K562 (cell line): Measurements from ENCODE around the gene CACNG7. TPM values are rescaled to one million over a fixed set of nuclear protein-coding genes. Genes with fewer than 3 reads are reported as not detected.

Experiments used
- CSDE1 ChIP-seq, 2 experiments: fragments of 450-650 bp; IDR thresholded peaks; 2 replicates each; pipeline ENCODE4 v1.6.1; 2016; ENCODE audit warnings: mild to moderate bottlenecking in 1 of 2
- HNRNPL ChIP-seq: fragments of 200-400 bp; formaldehyde crosslinking; IDR thresholded peaks from 2 replicates; pipeline ENCODE4 v1.6.1; 2017; ENCODE audit warnings: low read depth, mild to moderate bottlenecking, low read length
- ZNF512 ChIP-seq: IDR thresholded peaks from 2 replicates; pipeline ENCODE4 v1.6.1; 2016; ENCODE audit warnings: missing genetic modification characterization, missing compliant biosample characterization
- polyA plus RNA-seq, 8 experiments: library from polyadenylated mRNA; depleted of rRNA in 4 of 8; stranded (reverse) in 5 of 8; unstranded in 3 of 8; fragments of >200 nt; fragmentation: Nextera tagmentation in 2 of 8; fragmentation: Illumina TruSeq in 1 of 8; extraction: Ambion mirVana in 2 of 8; extraction: Trizol in 1 of 8; gene quantifications; 2 replicates each; pipeline versions ENCODE4 v1.2.1 to v1.2.3, GENCODE V29; 2011 to 2014; ENCODE audit warnings: inconsistent platforms in 1 of 8, missing spikeins in 1 of 8
- total RNA-seq, 7 experiments: library from RNA; depleted of rRNA in 6 of 7; stranded (reverse); fragments of >200 nt in 6 of 7; fragmentation: Illumina TruSeq in 2 of 7; extraction: Trizol in 2 of 7; gene quantifications; 2 replicates each; pipeline versions ENCODE4 v1.2.1 to v1.2.3, GENCODE V29; 2011 to 2021; ENCODE audit warnings: low replicate concordance in 1 of 7
- TF ChIP-seq, protein P1 (sequence below): fragments of 200-600 bp; sonication (generic); IDR thresholded peaks from one replicate; pipeline ENCODE4 v1.6.1; 2012; ENCODE audit warnings: mild to moderate bottlenecking, low read depth, low read length, inconsistent platforms

Gene CACNG7
- total and polyA plus RNA-seq, 9 of the 15 experiments (the other 6 are each of a cell fraction or from before 2014, with no cell fraction given), result not detected

DNA sequence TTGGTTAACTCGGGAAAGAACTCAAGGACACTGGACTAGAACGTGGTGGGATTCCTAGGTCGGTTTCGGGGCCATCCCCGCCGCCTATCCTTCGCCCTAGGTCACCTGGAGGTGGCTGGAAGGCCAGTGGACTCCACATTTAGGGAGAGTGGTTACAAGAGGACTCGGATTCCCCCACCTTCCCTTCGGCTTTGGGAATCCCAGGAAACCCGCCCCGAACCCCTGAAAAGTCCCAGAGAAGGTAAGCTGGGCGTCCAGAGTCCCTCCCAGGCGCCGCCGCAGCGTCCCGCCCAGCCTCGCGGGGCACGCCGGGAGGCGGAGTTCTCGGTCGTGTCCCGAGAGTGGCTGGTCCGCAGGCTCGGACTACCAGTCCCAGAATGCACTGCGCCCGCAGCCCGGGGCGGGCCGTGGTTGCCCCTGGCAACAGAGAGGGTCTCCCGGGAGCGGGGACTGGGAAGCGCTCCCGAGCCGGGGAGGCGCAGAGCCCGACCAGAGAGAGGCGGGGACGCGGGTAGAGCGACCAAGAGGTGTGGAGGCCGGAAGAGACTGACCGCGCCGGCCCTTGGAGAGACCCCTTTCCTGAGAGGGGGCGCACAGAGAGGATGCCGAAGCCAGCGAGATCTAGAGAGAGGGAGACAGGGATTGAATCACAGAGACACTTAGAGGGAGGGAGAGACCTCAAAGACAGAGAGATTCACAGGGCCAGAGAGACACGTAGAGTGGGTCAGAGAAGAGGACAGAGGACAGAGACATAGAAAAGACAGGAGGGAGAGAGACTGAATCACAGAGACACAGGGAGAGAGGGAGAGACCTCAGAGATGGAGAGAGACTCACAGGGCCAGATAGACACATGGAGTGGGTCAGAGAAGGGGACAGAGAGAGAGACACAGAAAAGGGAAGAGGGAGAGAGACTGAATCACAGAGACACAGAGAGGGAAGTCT lies 29.7 kb upstream of the CACNG7 start (continued):
- TF ChIP-seq, protein P1, sequence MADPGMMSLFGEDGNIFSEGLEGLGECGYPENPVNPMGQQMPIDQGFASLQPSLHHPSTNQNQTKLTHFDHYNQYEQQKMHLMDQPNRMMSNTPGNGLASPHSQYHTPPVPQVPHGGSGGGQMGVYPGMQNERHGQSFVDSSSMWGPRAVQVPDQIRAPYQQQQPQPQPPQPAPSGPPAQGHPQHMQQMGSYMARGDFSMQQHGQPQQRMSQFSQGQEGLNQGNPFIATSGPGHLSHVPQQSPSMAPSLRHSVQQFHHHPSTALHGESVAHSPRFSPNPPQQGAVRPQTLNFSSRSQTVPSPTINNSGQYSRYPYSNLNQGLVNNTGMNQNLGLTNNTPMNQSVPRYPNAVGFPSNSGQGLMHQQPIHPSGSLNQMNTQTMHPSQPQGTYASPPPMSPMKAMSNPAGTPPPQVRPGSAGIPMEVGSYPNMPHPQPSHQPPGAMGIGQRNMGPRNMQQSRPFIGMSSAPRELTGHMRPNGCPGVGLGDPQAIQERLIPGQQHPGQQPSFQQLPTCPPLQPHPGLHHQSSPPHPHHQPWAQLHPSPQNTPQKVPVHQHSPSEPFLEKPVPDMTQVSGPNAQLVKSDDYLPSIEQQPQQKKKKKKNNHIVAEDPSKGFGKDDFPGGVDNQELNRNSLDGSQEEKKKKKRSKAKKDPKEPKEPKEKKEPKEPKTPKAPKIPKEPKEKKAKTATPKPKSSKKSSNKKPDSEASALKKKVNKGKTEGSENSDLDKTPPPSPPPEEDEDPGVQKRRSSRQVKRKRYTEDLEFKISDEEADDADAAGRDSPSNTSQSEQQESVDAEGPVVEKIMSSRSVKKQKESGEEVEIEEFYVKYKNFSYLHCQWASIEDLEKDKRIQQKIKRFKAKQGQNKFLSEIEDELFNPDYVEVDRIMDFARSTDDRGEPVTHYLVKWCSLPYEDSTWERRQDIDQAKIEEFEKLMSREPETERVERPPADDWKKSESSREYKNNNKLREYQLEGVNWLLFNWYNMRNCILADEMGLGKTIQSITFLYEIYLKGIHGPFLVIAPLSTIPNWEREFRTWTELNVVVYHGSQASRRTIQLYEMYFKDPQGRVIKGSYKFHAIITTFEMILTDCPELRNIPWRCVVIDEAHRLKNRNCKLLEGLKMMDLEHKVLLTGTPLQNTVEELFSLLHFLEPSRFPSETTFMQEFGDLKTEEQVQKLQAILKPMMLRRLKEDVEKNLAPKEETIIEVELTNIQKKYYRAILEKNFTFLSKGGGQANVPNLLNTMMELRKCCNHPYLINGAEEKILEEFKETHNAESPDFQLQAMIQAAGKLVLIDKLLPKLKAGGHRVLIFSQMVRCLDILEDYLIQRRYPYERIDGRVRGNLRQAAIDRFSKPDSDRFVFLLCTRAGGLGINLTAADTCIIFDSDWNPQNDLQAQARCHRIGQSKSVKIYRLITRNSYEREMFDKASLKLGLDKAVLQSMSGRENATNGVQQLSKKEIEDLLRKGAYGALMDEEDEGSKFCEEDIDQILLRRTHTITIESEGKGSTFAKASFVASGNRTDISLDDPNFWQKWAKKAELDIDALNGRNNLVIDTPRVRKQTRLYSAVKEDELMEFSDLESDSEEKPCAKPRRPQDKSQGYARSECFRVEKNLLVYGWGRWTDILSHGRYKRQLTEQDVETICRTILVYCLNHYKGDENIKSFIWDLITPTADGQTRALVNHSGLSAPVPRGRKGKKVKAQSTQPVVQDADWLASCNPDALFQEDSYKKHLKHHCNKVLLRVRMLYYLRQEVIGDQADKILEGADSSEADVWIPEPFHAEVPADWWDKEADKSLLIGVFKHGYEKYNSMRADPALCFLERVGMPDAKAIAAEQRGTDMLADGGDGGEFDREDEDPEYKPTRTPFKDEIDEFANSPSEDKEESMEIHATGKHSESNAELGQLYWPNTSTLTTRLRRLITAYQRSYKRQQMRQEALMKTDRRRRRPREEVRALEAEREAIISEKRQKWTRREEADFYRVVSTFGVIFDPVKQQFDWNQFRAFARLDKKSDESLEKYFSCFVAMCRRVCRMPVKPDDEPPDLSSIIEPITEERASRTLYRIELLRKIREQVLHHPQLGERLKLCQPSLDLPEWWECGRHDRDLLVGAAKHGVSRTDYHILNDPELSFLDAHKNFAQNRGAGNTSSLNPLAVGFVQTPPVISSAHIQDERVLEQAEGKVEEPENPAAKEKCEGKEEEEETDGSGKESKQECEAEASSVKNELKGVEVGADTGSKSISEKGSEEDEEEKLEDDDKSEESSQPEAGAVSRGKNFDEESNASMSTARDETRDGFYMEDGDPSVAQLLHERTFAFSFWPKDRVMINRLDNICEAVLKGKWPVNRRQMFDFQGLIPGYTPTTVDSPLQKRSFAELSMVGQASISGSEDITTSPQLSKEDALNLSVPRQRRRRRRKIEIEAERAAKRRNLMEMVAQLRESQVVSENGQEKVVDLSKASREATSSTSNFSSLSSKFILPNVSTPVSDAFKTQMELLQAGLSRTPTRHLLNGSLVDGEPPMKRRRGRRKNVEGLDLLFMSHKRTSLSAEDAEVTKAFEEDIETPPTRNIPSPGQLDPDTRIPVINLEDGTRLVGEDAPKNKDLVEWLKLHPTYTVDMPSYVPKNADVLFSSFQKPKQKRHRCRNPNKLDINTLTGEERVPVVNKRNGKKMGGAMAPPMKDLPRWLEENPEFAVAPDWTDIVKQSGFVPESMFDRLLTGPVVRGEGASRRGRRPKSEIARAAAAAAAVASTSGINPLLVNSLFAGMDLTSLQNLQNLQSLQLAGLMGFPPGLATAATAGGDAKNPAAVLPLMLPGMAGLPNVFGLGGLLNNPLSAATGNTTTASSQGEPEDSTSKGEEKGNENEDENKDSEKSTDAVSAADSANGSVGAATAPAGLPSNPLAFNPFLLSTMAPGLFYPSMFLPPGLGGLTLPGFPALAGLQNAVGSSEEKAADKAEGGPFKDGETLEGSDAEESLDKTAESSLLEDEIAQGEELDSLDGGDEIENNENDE, result no peak
- TF ChIP-seq ZNF512 (no peak), HNRNPL (no peak), CSDE1 (IDR thresholded peaks at IDR 0.05) (peak in 1 of 2 experiments; percentile 94; a peak in 2 of 4 replicates)
